CD4-positive, alpha-beta T cell treated with Interleukin-17A for 4 hours (primary cell): ENCODE data around the gene CCDC27.
A peak's percentile ranks its signal among the peaks of the same experiment; 100 is the strongest.

Source experiments
- DNase-seq: peaks from one replicate; pipeline ENCODE4 v3.0.0-alpha.2; 2020; ENCODE audit warnings: mixed read lengths

Gene CCDC27

DNA sequence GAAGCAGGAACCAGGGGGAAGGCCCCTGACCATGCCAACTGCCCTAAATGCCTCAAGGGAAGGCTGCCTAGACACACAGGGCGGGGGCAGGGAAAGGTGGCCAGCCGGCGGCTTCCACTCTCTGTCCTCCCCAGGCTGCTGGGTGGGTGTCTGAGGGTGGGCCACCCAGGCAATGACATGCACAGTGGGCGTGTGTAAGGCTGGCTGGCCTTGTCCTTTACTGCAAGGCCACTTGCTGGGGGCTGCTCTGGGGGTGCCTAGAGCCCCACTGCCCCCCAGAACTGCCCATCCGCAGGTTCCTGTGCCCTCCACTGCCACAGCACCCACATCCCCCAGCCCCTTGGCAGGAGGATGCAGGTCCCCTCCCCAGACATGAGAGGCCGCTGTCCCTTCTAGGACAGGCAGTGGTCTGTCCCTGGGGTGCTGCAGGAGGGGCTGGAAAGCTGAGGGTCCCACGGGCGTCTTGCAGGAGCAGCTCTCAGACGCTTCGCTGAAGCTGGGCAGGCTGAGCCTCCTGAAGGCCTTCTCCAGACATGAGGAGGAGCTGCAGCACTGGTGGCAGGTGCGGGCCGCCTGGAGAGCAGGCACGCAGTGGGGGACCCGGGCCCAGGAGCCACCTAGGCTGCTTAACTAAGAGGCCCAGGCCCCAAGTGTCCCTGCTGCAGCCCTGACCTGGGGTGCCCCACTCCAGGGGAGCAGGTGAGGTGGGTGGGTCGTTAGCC, 10.1 kb downstream of the CCDC27 start:
- DNase-seq: no peak

- no peak for DNase-seq
Measured at GRCh38 chr1:3762873-3763228, 10.6 kb downstream of the CCDC27 start.

- no peak for DNase-seq
Measured at GRCh38 chr1:3763351-3764125, 11.3 kb downstream of the CCDC27 start.

DNA sequence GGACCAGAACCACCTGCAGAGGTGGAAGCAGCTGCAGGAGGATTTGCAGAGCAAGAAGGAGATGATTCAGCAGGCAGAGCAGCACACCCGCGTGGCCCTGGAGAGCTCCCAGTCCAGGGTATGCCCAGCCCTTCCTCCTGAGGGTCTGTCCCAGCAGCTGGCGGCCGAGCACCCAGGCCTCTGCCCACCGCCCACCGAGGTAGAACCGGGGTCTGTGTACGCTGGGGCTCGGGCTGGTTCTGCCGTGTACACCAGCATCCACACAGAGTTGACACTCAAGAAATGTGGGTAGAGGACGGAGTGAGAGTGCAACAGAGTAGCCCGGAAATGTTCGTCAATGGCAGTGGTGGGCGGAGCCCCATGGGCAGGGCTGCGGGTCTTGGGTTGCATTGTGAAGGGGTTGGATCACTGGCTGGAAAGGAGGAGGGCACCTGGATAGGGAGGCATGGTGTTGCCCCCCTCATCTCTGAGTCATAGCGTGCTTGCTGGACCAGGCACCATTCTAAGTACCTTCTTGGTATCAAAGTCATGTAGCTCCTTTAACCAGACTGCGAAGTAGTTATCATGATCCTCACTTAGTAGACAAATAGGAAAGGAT, 15.2 kb downstream of the CCDC27 start:
- no peak for DNase-seq

- no peak for DNase-seq
Measured at GRCh38 chr1:3768811-3769390, 16.7 kb downstream of the CCDC27 start.

DNA sequence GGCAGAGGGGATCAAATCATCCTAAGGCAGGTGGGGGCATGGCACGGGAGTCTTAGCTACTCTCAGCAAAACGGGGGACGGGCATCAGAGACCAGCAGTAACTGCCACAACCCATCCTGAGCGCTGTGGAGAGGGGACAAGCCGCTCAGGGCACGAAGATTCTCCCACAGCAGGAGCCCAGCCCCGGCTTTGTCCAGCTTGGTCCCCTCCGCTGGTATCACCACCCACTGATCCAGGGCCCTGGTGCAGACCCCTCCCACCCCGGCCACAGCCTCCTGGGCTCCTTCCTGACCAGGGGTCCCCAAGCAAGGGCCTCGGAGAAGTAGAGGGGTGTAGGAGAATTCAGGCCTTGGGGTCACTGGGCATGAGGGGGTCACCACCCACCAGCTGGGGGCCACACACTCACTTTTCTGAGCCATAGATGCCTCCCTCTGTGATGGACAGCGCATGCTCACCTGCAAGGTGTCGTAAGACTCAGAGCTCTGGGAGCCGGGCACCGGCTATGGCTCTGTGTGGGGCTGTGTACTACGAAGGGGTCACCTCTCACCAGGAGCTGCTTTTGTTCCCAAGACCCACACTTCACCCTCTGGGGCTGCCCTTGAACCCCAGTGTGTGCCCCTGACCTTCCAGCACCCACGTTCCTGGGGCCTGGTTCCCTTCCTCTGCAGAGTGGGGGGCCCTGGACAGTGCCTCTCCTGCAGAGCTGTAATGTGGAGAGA, 18.0 kb downstream of the CCDC27 start:
- no peak for DNase-seq

DNA sequence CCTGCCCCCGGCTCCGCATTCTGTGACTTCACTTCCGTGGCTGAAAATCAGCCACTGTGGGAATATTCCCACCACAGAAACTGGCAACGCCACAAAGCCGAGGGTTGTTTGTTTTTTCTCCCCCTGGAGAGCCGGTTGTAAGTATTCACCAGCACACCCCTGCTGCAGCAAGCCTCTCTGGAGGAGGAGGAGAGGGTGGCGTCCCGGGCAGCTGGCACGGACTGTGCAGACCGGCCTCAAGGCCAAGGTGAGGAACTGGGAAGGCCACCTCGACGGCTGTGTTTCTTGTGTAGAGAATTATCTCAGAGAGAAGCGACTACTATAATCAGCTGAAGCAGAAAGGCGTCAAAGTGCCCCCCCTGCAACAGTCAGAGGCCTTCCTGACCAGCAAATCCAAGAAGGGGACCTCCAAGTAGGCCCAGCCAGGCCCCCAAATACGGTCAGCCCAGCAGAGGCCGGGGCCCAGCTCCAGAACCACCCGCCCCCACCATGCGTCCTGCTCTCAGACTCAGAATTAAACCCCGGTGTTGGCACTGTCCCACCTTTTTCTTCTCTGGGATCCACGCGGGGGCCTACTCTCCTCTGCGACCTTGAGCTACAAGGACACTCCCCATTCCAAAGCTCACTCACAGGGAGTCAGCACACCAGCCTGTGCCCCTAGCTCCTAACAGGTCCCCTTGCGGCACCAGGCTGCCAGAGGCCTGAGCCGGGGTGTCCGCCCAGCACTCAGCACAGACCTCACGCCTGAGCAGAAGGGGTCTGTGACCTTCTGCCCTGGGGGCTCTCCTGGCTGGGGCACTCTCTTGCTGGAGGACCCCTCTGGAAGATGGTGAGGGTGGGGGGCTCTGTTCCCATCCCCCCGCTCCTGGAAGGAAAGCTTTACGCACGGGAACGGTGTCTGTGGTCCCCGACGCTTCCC, 19.1 kb downstream of the CCDC27 start:
- DNase-seq: no peak

- peak; percentile 98 for DNase-seq
Measured at GRCh38 chr1:3772027-3772714, 19.9 kb downstream of the CCDC27 start.

GRCh38 chr1:3772715-3773571, 20.7 kb downstream of the CCDC27 start, which contains the start of gene SMIM1:
Gene SMIM1, plus strand, starts transcription at chr1:3772749. Its CDS starts 2,625 bp downstream, at chr1:3775374.
- DNase-seq: no peak

DNA sequence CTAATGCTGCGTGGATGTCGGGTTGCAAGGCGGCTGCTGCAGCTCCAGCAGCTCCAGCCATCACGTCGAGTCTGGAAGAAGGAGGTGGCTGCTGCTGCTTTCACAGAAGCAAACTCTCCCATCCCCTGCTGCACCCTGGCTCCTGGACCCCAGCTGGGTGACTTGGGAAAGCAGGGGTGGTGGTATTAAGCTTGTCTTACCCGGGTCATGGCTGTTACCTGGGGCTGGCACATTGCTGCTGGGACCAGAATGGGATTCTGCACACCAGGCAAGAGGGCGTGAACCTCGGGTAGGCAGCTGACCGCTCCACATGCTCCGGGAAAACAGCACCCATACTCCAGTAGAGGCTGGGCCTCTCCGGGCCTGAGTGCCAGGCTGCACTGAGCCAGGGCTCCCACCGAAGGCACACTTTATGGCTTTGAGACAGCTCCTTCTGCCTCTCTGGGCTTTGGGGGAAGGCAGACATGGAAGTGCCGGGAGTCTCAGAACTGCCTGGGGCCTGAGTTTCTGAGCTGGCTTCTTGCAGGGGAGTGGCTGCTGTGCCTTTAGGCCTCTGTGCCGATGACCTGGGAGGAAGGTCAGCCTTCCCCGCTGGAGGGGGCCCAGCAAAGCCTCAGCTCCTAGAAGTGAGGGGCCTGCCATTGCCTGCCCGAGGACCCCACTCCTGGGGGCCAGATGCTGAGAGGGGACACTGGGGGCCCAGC, 21.5 kb downstream of the CCDC27 start:
- DNase-seq: no peak

GRCh38 chr1:3774276-3774945, 22.2 kb downstream of the CCDC27 start:
- no peak for DNase-seq

DNA sequence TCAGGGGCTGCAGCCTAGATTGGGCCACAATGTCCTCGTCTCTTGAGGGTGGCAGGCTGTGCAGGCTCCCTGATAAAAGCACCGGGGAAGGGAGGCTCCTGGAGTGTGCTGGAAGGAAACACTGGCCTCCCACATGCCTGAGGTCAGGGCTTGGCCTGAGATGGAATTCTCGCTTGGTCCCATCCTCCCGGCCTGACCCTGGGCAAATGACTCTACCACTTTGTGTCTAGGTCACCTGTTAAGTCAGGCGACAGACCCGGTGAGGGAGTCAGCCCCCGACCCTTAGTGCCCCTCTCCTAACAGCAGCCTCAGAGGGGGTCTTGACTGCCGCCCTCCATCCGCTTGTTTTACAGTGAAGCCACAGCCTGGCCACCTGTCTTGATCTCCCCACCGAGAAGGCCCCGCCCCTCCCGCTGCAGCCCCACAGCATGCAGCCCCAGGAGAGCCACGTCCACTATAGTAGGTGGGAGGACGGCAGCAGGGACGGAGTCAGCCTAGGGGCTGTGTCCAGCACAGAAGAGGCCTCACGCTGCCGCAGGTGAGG, 22.8 kb downstream of the CCDC27 start:
- no peak for DNase-seq

DNA sequence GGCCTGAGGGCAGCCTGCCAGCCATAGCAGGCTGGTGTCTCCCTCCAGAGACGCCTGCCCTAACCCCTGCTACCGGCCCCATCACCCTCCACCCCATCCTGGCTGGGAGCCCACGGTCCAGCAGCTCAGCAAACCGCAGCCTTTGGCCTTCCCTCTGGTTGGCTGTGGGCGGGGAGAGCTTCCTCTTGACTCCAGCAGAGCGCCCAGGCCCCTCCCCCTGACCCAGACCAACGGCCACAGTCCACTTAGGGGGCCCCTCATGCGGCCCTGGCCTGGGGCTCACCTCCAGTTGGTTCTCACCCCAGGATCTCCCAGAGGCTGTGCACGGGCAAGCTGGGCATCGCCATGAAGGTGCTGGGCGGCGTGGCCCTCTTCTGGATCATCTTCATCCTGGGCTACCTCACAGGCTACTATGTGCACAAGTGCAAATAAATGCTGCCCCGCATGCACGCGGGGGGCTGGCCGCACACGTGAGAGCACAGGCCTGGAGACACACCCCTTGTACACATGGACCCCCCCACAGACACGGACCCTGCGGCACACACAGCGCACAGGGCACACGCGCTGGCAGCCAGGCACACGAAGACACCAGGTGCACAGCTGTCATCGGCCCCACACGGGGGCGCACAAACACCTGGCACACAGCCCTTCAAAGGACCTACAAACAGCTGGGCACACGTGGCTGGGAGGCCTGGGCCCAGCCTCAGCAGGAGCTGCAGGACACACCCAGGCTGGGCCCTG, 23.4 kb downstream of the CCDC27 start:
- DNase-seq: peak; percentile 68

- no peak for DNase-seq
Measured at GRCh38 chr1:3776231-3776961, 24.1 kb downstream of the CCDC27 start.

DNA sequence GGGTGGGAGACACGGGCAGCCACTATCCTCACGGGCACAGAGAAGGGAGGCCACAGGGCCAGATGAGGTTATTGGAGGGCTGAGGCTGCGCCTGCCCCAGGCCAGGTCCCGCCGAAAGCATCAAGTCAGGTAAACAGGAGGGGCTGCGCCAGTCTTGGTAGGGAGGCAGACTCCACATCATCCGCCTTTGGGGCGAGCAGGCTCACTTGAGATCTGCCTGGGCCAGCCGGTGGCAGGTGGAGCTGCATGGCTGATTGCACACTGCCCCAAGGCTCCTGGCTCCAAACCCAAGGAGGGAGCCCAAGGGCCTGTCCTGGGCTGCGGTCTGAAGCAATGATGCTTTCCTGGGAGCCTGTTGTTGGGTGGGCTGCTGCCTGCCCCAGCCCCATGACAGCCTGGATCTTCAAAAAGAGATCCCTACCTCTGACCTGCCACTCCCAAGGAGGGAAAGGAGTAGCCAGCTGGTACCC, 24.9 kb downstream of the CCDC27 start:
- DNase-seq: no peak

GRCh38 chr1:3777647-3778589, 25.7 kb downstream of the CCDC27 start:
- no peak for DNase-seq
